T-helper 2 cell treated with Interferon-gamma antibody and Interleukin-4, amounts not matched to agents 100 ng/mL and 5 ng/mL, for 36 hours (primary cell): ENCODE results near the gene BRSK2. TPM values are rescaled to one million over a fixed set of nuclear protein-coding genes. Genes with fewer than 3 reads are reported as not detected.
"Not testable (repeated sequence)": the region's sequence is repeated elsewhere in the genome, so short reads cannot be mapped to it uniquely, and the experiment has no call there.

Source experiments
- intact Hi-C: fragments of 100-400 bp; cut with micrococcal nuclease; formaldehyde crosslinking; loops from one replicate; pipeline ENCODE4 v1.15.1; 2023
- total RNA-seq: library from RNA; stranded (reverse); gene quantifications from 2 replicates; pipeline ENCODE4 v1.2.3, GENCODE V29; 2022

BRSK2 gene
- total RNA-seq, 1 donor from 2014 or later = not detected

GRCh38 chr11:1496761-1497095 is 107.0 kb downstream of the BRSK2 start:
- intact Hi-C loops = no loop called here

DNA sequence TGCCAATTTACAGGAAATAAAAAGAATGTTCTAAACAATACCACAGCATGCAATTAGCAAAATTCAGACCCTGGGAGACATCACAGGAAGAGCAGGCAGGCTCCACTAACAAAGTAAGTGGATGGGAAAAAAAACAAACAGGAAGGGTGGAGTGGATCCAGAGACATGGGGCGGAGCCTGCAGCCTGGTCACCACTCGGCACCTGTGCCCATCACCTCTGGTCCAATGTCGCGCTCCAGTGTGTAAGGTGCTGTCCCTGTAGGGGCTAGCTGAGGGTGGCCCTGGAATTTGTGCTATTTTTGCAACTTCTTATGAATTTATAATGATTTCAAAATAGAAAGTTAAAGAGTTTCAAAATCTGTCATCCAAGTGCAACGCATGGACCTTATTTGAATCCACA is 107.9 kb downstream of the BRSK2 start:
- intact Hi-C loops = no loop called here

DNA sequence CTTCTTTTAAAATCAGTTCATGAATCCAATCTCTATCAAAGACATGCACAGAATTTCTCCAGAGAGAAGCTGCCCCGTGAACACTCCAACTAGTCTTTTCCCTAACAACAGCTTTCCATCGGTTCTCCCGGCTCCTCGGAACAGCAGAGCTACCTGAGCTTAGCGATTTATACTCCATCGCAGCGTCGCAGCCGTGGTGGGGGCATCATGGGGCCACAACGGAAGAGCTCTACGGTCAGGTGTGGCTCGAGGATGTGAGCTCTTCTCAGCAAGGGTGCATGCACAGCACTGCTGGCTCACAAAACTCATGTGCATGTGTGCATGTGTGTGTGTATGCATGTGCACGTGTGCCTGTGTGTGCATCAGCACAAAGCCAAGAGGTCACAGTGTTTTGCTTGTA is 108.5 kb downstream of the BRSK2 start:
- intact Hi-C loops = no loop called here

DNA sequence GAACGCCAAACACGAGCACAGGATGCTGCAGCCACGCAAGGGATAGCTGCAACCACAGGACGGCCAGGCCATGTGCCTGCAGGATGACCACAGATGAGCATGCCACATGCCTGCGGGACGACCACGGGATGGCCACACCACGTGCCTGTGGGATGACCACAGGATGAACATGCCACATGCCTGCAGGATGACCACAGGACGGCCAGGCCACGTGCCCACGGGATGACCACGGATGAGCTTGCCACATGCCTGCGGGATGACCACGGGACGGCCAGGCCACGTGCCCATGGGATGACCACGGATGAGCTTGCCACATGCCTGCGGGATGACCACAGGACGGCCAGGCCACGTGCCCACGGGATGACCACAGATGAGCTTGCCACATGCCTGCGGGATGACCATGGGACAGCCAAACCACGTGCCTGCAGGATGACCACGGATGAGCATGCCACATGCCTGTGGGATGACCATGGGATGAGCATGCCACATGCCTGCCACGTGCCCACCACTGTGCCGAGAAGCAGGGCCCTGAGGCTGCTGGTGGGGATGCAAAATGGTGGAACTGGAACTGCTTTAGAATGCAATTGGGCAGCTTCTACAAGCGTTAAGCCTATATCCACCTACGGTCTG is 109.6 kb downstream of the BRSK2 start:
- intact Hi-C loops = no loop called here

GRCh38 chr11:1499899-1500298 is 110.2 kb downstream of the BRSK2 start:
- intact Hi-C loops = no loop called here

GRCh38 chr11:1500466-1501420 is 111.0 kb downstream of the BRSK2 start:
- intact Hi-C loops = no loop called here

DNA sequence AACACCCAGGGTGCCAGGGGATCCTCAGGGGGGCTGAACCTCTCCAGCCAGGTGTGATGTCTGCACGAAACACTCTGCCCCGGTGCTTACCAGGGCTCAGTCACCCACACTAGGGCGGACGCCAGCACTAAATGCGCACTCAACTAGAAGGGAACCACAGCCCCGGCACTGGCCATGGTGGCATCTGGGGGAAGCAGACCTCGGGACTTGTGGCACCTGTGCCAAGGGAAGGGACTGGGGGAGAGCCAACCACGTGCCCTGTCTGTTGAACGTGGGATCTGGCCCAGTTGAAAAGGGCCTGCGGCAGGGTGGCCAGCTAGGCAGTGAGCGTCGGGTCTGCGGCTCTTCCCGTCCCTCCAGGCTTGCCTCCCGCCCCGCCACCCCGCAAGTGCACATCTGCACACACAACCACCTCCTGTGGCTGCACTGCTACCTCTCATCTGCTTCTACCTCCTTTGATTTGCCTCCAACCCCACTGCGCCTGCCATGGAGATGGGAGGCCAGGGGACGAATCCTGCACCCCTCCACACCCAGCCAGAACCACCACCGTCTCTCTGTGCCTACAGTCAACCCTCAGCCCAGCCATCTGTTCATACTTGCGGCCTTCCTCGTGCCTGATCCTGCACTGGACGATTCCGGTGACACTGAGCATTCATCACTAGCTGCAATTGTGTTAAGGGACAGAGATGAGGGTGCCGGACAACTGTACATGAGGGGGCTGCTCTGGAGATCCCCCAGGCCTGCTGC is 111.9 kb downstream of the BRSK2 start:
- intact Hi-C loops = no loop called here

DNA sequence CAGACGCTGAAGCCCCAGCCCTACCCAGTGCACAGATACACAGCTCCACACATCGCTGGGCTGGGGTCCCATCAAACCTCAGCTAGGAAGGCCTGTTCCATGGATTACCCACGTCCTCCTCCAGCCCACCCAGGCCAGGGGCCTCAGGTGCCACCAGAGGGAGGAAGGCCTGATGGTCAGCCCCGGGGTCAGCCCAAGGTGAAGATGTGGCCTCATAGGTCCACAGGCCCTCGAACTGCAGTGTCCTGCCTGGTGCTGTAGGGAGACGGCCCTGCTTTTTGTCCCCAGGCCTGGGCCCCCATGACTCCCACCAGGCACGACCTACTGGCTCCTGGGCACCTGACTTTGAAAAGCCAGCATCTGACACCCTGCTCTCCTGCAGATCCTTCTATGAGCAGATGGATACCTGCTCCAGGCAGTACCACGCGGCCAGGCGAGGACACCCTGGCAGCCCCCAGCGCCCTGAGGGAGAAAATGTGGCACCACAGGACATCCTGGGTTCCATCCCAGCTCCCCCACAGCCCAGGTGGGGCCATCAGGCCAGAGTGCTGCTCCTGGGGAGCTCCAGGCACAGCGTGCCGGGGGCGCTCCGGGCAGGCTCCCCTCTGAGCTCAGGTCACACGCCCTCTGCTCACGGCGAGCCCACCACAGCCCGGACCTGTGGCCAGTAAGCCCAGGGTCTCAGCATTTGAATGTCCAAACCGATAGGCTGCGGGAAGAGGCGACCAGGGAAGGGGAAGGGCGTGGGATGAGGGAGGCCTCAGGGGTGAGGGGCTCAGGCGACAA is 112.6 kb downstream of the BRSK2 start:
- intact Hi-C loops = no loop called here

GRCh38 chr11:1502954-1503707 is 113.4 kb downstream of the BRSK2 start:
- intact Hi-C loops = no loop called here

GRCh38 chr11:1503708-1504104 is 114.0 kb downstream of the BRSK2 start:
- intact Hi-C loops = no loop called here

DNA sequence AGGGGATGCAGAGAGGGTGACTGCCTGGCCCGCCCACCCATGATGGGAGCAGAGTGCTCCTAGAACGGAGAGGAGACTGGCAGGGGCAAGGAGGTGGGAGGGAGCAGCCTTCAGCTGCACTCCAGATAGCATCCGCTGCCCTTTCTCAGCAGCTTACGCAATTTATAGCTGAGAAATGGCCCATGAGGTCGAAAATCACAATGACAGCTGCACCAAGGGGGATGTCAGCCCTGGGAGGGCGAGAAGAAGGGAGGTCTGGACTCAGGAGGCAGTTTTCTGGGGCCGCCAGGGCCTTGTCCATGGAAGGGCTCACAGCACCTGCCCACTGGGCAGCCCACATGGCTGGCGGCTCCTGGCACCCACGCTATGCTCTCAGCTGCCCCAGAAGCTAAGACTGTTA is 114.4 kb downstream of the BRSK2 start:
- intact Hi-C loops = no loop called here

GRCh38 chr11:1504581-1505290 is 115.0 kb downstream of the BRSK2 start:
- intact Hi-C loops = no loop called here

DNA sequence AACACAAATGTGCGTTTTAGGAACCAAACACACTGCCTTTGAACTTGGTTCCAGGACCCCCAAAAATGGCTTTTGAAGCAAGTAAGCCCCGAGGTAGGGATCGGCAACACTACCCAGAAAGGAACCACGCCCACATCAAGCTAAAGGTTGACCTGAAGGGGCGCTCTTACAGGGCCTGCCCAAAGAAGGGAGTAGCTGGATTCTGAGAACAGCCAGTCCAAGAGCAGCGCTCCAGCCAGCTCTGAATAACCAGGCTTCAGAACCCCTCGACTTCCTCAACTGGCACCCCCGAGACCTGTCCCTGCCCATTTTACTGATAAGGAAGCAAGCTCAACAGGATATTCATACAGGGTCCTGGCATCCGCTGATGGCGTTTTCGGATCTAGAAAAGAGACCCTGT is 115.7 kb downstream of the BRSK2 start:
- intact Hi-C loops = no loop called here

DNA sequence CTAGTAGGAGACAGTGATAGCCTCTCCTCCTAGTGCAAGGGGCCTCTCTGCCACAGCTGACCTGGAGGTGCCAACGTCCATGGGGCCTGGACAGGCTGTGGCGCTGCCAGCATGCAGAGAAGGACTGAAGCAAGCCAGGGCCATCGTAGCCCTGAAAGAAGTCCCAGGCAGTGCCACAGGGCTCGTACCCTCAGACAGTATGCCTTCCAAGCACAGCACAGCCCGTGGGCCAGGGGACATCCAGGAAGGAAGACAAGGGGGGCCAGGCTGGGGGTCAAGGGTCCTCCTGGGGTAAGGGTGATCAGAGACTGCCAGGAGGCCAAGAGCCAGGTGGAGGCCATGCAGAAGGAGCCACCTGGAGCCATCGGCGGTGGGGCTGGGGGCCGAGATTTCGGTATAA is 117.2 kb downstream of the BRSK2 start:
- intact Hi-C loops = no loop called here

- intact Hi-C loops = no loop called here
Measured at GRCh38 chr11:1507381-1508140, 117.8 kb downstream of the BRSK2 start.

GRCh38 chr11:1508491-1508891 is 118.8 kb downstream of the BRSK2 start:
- intact Hi-C loops = no loop called here

GRCh38 chr11:1508986-1509385 is 119.3 kb downstream of the BRSK2 start:
- intact Hi-C loops = no loop called here

DNA sequence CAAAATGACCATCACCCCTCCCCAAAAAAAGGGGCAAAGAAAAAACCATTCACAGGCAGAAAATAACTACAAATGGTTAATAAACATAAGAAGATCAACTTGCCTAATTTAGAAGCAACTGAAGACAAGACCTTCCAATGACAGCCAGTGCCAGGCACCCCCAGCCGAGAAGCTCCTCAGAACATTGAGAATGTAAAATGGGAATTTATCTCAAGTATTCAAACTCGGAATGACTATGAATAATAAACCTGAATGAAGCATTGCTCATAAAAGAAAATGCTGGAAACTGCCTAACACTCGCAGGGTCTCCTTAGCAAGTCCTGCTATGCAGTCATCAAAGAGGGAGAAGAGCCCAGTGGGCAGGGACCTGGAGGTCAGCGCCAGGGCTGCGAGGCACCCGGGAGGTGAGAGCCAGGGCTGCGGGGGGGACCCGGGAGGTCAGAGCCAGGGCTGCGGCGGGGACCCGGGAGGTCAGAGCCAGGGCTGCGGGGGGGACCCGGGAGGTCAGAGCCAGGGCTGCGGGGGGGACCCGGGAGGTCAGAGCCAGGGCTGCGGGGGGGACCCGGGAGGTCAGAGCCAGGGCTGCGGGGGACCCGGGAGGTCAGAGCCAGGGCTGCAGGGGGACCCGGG is 120.0 kb downstream of the BRSK2 start:
- intact Hi-C loops = no loop called here

DNA sequence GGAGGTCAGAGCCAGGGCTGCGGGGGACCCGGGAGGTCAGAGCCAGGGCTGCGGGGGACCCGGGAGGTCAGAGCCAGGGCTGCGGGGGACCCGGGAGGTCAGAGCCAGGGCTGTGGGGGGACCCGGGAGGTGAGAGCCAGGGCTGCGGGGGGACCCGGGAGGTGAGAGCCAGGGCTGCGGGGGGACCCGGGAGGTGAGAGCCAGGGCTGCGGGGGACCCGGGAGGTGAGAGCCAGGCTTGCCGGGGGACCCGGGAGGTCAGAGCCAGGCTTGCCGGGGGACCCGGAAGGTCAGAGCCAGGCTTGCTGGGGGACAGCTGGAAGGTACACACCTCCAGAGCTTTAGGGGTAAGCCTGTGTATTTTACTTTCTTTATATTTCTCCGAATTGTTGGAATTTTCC is 120.6 kb downstream of the BRSK2 start:
- intact Hi-C loops = not testable (repeated sequence)
